Stimulated activated CD8-positive, alpha-beta memory T cell treated with anti-CD3 and anti-CD28 coated beads, Interleukin-7, amount 100 ng/mL, for 48 hours (primary cell): ENCODE data around the gene RFNG.
A peak's percentile ranks its signal among the peaks of the same experiment; 100 is the strongest.

Experiments
- DNase-seq, 2 donors: peaks; one replicate each; pipeline ENCODE4 v3.0.0-alpha.2; 2020; ENCODE audit warnings: low read depth in 1 of 2; ENCODE audit errors: extremely low read depth in 1 of 2

The RFNG gene

DNA sequence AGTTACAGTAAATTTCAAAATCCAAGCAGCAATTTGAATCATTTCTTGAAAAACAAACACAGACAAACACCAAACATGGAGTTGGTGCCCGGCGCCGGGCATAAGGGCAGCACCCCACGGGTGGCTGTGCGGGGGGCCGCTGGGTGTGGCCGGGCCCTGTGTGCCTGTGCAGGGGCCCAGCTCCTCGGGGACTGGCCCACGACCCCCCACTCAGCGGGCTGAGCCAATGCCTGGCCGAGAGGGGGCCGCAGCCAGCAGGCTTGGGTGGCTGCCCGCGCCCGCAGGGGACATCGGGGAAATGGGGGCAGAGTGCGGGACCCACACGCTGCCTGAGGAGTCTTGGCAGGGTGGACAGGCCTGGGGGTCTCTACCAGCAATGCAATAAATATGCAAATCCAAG lies 26.8 kb upstream of the RFNG start:
- no peak for DNase-seq

DNA sequence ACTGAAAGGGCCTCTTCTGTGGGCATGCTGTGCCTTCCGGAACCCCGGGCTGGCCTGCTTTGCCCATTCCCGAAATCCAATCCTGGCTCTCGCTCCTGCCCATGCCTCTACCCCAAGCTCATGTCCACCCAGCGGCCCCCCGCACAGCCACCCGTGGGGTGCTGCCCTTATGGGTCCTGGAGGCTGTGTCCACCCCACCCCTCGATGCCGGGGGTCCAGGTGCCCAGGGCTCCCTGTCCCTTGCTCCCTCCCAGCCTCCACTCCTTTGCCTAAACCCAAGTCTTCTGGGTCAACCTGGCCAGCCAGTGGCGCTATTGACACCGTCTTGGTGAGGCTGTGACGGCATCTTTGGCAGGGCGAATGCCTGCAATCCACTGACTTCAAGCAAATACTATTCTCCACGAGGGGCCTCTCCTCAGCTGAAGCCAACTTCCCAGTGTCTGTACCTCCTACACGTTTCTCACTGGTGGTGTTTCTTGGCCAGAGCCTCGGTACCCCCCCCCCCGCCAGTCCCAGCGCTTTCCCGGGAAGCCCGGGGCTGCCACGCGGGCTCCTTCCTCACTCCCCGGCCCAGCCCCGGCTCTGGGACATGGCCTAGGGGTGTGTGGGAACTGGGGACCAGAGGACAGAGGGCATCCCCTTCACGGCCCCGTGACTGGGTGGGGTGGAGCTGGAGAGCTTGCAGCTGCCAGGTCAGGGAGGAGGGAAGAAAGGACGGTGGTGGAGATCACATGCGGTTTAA lies 26.2 kb upstream of the RFNG start:
- DNase-seq = no peak

DNA sequence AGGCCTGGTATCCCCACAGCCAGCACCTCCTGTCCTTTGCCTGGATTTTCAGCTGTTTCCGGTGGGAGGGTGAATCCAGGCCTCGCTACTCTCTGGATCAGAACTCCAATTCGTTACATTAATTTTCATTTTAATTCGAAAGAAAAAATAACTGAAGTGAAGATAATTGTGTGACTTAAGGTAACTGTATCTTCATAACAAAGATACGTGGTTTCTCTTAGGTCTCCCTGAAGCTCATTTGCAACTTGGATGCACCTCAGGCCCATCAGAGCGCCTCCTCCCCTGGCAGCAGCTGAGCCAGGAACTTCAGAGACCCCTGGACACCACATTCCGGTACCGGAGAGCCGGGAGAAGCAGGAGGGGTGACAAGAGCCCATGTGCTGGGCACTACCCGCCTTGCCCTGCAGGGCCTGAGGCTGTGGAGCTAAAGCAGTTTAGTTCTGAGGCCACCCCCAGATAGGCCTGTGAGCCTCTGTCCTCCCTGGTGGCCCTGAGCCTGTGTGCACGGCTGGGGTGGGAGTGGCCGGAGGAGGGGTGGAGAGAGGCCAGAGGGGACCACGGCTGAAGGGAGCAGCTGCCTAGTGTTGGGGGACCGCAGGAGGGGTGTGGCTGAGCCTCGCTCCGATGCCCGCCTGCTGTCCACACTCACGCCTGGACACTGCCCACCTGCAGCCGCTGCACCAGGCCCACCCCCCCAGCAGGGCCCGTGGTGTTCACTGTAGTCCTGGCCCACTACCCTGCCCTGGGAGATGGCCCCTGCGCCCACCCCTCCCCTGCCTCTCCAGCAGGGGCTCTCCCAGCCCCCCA lies 25.4 kb upstream of the RFNG start:
- DNase-seq = no peak

DNA sequence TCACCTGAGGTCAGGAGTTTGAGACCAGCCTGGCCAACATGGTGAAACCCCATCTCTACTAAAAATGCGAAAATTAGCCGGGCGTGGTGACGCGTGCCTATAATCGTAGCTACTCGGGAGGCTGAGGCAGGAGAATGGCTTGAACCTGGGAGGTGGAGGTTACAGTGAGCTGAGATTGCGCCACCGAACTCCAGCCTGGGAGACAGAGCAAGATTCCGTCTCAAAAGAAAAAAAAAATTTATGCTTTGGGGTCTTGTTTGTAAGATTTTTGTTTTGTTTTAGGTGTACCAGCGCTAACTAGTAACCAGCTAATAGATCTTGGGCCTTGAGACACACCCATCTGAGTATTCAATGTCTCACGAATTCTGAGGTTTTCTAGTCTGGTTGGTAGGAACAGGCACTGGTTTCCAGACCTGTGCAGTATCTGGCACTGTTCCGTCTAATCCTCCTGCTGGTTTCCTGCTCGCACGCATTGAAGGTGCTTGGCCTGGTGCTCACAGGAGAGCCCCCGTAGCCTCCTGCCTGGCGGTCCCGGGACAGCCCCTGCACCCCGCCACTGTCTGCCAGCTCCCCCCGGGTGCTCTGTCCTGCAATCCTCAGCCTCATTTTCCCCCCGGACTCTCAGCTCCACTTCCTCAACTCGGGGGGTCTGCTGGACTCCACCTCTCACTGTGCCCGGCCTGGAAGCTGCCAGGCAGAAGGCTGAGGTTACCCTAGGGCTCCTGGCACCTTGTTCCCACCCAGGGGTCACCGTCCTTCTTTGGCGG lies 24.6 kb upstream of the RFNG start:
- no peak for DNase-seq

DNA sequence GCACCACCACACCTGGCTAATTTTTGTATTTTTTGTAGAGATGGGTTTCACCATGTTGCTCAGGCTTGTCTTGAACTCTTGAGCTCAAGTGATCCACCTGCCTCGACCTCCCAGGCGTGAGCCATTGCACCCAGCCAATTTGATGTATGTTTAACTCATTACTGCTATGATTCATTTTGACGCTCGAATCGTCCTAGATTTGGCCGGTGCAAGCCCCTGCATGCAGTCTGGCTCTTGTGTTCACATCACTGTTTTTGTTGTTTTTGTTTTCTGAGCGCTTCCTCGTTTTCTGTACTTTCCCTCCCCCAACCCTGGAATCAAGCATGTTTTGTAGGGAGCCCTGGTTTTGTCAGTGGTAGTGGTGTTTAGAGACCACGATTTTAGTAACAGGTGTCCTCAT lies 21.8 kb upstream of the RFNG start:
- no peak for DNase-seq

- no peak for DNase-seq
Observed at GRCh38 chr17:82072827-82073226, 21.2 kb upstream of the RFNG start.

- no peak for DNase-seq
Observed at GRCh38 chr17:82070611-82071010, 19.0 kb upstream of the RFNG start.

- DNase-seq = peak; percentile 28 to 41
Observed at GRCh38 chr17:82065638-82066303, 14.2 kb upstream of the RFNG start, which contains the start of gene DUS1L. DUS1L (minus strand) TSS chr17:82065804; CDS start chr17:82065059, 745 bp downstream.

GRCh38 chr17:82065193-82065637 lies 13.6 kb upstream of the RFNG start:
- DNase-seq = no peak

GRCh38 chr17:82064433-82065192 lies 13.0 kb upstream of the RFNG start:
- DNase-seq = no peak

- no peak for DNase-seq
Observed at GRCh38 chr17:82063424-82064415, 12.1 kb upstream of the RFNG start.

- no peak for DNase-seq
Observed at GRCh38 chr17:82062984-82063368, 11.4 kb upstream of the RFNG start.

DNA sequence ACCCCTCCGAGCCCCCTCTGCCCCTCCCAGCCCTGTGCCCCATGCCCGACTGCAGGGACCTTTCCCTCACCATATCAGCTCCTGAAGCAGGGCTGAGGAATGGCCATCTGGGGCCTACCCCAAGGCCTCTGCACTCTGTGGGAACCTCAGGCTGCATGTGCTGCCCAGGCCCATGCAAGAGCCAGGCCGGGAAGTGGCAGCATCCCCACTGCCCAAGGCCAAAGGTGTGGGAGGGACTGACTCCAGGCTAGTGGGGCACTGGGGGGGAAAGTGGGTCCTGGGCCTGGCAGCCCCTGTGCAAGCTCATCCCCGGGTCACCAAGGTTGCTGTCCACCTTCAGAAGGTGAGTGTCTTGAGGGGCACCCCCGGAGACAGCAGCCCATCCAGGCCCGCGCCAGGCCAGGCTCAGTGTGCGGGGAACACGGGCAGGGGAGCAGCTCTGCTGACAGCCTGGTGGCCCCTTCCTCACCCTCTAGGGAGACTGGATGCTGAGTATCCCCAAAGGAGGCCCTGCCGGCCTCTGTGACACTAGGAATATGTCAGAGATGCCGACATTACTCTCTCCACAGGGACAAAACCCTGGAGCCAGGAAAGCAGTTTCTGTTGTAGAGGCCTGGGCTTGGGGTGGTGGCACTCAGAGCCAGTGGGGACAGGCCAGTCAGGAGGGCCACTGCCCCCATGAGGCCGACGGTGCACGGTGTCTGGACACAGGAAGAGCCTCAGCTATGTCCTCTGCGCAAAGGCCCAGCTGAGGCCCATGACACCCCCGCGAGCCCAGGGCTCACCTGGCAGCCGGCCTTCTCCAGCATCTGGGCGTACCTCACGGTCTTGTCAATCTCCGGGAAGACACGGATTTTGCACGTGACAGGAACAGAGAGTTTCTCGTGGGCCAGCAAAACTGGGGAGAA lies 10.7 kb upstream of the RFNG start:
- DNase-seq = no peak

GRCh38 chr17:82061047-82061925 lies 9.7 kb upstream of the RFNG start:
- DNase-seq = no peak

GRCh38 chr17:82060614-82061013 lies 9.0 kb upstream of the RFNG start:
- no peak for DNase-seq

DNA sequence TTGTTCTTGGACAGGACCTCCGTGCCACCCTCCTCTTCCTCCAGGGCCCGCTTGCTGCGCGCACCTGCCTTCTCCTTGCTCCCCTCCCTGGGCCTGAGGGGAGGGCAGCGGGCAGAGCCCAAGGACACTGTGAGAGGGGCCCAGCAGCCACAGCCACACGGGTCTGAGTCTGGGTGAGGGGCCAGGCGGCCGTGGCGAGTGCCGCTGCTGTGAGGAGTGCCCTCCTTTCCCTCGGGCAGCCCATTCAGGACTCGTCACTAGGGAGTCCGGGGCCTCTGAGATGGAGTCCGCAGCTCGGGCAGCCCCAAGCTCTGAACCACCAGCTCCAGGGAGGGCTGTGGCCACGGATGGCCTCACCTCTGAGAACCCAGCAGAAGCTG lies 8.4 kb upstream of the RFNG start:
- DNase-seq = no peak
